Effector memory CD4-positive, alpha-beta T cell (primary cell): ENCODE measurements around the gene CNTN6.

Experiments
- DNase-seq, 3 donors: peaks; one replicate each; pipeline ENCODE4 v3.0.0-alpha.2; 2020
- H3K27ac ChIP-seq: 2 replicates; pipeline ENCODE4 v1.7.0; 2013; ENCODE audit warnings: mild to moderate bottlenecking, low read length, moderate library complexity; ENCODE audit not compliant: insufficient read depth, poor library complexity, severe bottlenecking
- H3K27me3 ChIP-seq: replicated peaks from 2 replicates; pipeline ENCODE4 v1.7.0; 2013; ENCODE audit warnings: mild to moderate bottlenecking, low read length; ENCODE audit not compliant: insufficient read depth, control insufficient read depth, poor library complexity, severe bottlenecking
- H3K36me3 ChIP-seq: 2 replicates; pipeline ENCODE4 v1.7.0; 2013; ENCODE audit warnings: mild to moderate bottlenecking, low read length, moderate library complexity; ENCODE audit not compliant: control insufficient read depth, insufficient read depth
- H3K4me1 ChIP-seq: 2 replicates; pipeline ENCODE4 v1.7.0; 2013; ENCODE audit warnings: low read length, mild to moderate bottlenecking; ENCODE audit not compliant: control insufficient read depth, insufficient read depth, poor library complexity, severe bottlenecking
- H3K4me3 ChIP-seq: 2 replicates; pipeline ENCODE4 v1.7.0; 2013; ENCODE audit warnings: low read length, low read depth, mild to moderate bottlenecking; ENCODE audit not compliant: insufficient read depth, poor library complexity, severe bottlenecking
- H3K9me3 ChIP-seq: 2 replicates; pipeline ENCODE4 v1.7.0; 2013; ENCODE audit warnings: mild to moderate bottlenecking, low read length, moderate library complexity; ENCODE audit not compliant: control insufficient read depth

CNTN6 gene

GRCh38 chr3:1088503-1088902 lies 4.3 kb upstream of the CNTN6 start:
- no peak for DNase-seq
- no peak overlapping the region for H3K4me3 ChIP-seq
- H3K27ac ChIP-seq, result no peak overlapping the region
- no peaks in the 10 kb centered on the region for H3K27me3 ChIP-seq
- H3K9me3 ChIP-seq, result no peaks in the 10 kb centered on the region
- H3K36me3 ChIP-seq, result no peaks in the 10 kb centered on the region
- H3K4me1 ChIP-seq, result no peaks in the 10 kb centered on the region

GRCh38 chr3:1091286-1091685 lies 1.5 kb upstream of the CNTN6 start:
- no peak overlapping the region for H3K27ac ChIP-seq
- H3K9me3 ChIP-seq, result no peaks in the 10 kb centered on the region
- no peaks in the 10 kb centered on the region for H3K36me3 ChIP-seq
- DNase-seq, result no peak
- no peaks in the 10 kb centered on the region for H3K27me3 ChIP-seq
- no peak overlapping the region for H3K4me3 ChIP-seq
- no peaks in the 10 kb centered on the region for H3K4me1 ChIP-seq

- H3K4me3 ChIP-seq, result no peak overlapping the region
- no peak for DNase-seq
- no peaks in the 10 kb centered on the region for H3K27me3 ChIP-seq
- no peaks in the 10 kb centered on the region for H3K4me1 ChIP-seq
- H3K36me3 ChIP-seq, result no peaks in the 10 kb centered on the region
- H3K9me3 ChIP-seq, result no peaks in the 10 kb centered on the region
- H3K27ac ChIP-seq, result no peak overlapping the region
Measured at GRCh38 chr3:1092061-1092460, 763 bp upstream of the CNTN6 start.

- Histone ChIP-seq H3K36me3 (no peaks in the 10 kb centered on the region), H3K4me3 (no peak overlapping the region), H3K27me3 (no peaks in the 10 kb centered on the region), H3K27ac (no peak overlapping the region), H3K4me1 (no peaks in the 10 kb centered on the region), H3K9me3 (no peaks in the 10 kb centered on the region)
- no peak for DNase-seq
Measured at GRCh38 chr3:1093217-1093616, 393 bp downstream of the CNTN6 start.

DNA sequence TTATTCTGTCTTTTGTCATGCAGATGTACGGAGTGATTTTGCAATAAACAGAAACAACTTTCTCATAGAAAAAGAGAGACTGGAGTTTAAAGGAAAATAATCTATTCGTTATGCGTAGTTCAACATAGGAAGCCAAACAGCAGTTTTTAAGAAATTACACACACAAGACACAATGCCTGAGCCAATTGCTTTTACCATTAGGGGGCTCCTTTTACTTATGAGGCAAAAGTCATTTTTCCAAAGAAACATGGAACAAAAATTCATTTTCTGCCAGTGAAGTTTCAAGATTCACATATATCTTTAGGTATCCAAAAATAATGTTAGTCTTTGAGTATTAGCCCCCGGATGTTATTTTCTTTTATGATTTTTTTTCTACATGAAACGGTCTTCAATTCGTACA lies 10.7 kb downstream of the CNTN6 start:
- no peaks in the 10 kb centered on the region for H3K36me3 ChIP-seq
- H3K27me3 ChIP-seq, result no peaks in the 10 kb centered on the region
- no peaks in the 10 kb centered on the region for H3K4me1 ChIP-seq
- H3K4me3 ChIP-seq, result no peak overlapping the region
- no peak for DNase-seq
- no peaks in the 10 kb centered on the region for H3K9me3 ChIP-seq
- no peak overlapping the region for H3K27ac ChIP-seq

DNA sequence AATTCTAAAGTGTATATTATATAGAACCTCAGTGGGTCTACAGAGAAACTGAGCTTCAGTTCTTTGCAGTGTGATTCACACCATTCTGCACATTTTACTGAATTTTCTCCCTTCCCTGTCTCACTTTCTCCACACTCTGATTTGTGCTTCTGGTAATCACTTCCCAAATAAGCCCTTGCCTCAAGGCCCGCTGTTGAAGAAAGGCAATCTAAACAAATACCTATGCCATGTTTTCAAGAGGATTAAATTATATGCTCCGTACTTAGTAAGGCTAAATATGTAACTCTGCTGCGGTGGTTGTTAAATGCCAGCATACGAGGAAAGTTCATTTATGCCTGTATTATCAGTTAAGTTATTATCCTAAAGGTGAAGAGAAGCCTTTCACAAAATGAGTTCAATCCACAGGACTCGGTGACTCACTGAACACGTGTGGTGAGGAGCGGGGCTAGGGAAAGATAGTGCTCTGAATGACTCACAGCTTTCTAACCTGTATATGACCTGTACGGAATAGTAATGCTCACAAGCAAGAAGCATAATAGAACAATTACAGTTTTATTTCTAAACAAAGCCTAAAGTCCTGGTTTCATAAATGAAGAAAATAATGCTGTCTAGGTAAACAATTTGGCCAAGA lies 25.1 kb downstream of the CNTN6 start:
- Histone ChIP-seq H3K4me3 (no peak overlapping the region), H3K9me3 (no peaks in the 10 kb centered on the region), H3K4me1 (no peaks in the 10 kb centered on the region), H3K27me3 (no peaks in the 10 kb centered on the region), H3K36me3 (no peaks in the 10 kb centered on the region), H3K27ac (no peak overlapping the region)
- no peak for DNase-seq

GRCh38 chr3:1131166-1131565 lies 38.3 kb downstream of the CNTN6 start:
- H3K4me1 ChIP-seq, result no peaks in the 10 kb centered on the region
- no peak overlapping the region for H3K27ac ChIP-seq
- no peaks in the 10 kb centered on the region for H3K27me3 ChIP-seq
- H3K9me3 ChIP-seq, result no peaks in the 10 kb centered on the region
- H3K4me3 ChIP-seq, result no peak overlapping the region
- no peaks in the 10 kb centered on the region for H3K36me3 ChIP-seq
- DNase-seq, result no peak

GRCh38 chr3:1135194-1135593 lies 42.4 kb downstream of the CNTN6 start:
- H3K4me1 ChIP-seq, result no peaks in the 10 kb centered on the region
- no peak overlapping the region for H3K27ac ChIP-seq
- H3K9me3 ChIP-seq, result no peaks in the 10 kb centered on the region
- no peaks in the 10 kb centered on the region for H3K36me3 ChIP-seq
- no peak overlapping the region for H3K4me3 ChIP-seq
- H3K27me3 ChIP-seq, result no peaks in the 10 kb centered on the region
- no peak for DNase-seq

- no peaks in the 10 kb centered on the region for H3K36me3 ChIP-seq
- H3K4me1 ChIP-seq, result no peaks in the 10 kb centered on the region
- no peak for DNase-seq
Measured at GRCh38 chr3:1138036-1138435, 45.2 kb downstream of the CNTN6 start.

GRCh38 chr3:1139071-1139470 lies 46.2 kb downstream of the CNTN6 start:
- Histone ChIP-seq H3K27me3 (no peaks in the 10 kb centered on the region), H3K9me3 (no peaks in the 10 kb centered on the region), H3K4me3 (no peak overlapping the region), H3K36me3 (no peaks in the 10 kb centered on the region), H3K27ac (no peak overlapping the region), H3K4me1 (no peaks in the 10 kb centered on the region)
- no peak for DNase-seq

More at GRCh38 chr3:1138036-1138435, 45.2 kb downstream of the CNTN6 start:
- H3K4me3 ChIP-seq, result no peak overlapping the region
- no peak overlapping the region for H3K27ac ChIP-seq
- H3K27me3 ChIP-seq, result no peaks in the 10 kb centered on the region
- no peaks in the 10 kb centered on the region for H3K9me3 ChIP-seq
